Osteocyte (in vitro differentiated cells): ENCODE results near the gene CDC42BPB. TPM values are rescaled to one million over a fixed set of nuclear protein-coding genes. Genes with fewer than 3 reads are reported as not detected.
A peak's percentile ranks its signal among the peaks of the same experiment; 100 is the strongest.

Experiments used
- DNase-seq: peaks from one replicate; pipeline ENCODE4 v3.0.0; 2021; ENCODE audit warnings: mixed read lengths; ENCODE audit not compliant: unreplicated experiment; ENCODE audit errors: extremely low spot score
- H3K27ac Mint-ChIP-seq: one replicate; pipeline ENCODE4 v1.8.0; 2021; ENCODE audit warnings: mild to moderate bottlenecking, mixed read lengths; ENCODE audit not compliant: unreplicated experiment
- H3K27me3 Mint-ChIP-seq: one replicate; pipeline ENCODE4 v1.8.0; 2021; ENCODE audit warnings: mixed read lengths; ENCODE audit not compliant: unreplicated experiment
- H3K36me3 Mint-ChIP-seq: one replicate; pipeline ENCODE4 v1.8.0; 2021; ENCODE audit warnings: mixed read lengths; ENCODE audit not compliant: unreplicated experiment
- H3K4me1 Mint-ChIP-seq: one replicate; pipeline ENCODE4 v1.8.0; 2021; ENCODE audit warnings: mixed read lengths; ENCODE audit not compliant: unreplicated experiment
- H3K4me3 Mint-ChIP-seq: one replicate; pipeline ENCODE4 v1.8.0; 2021; ENCODE audit warnings: mild to moderate bottlenecking, moderate library complexity, mixed read lengths; ENCODE audit not compliant: unreplicated experiment
- H3K9me3 Mint-ChIP-seq: one replicate; pipeline ENCODE4 v1.8.0; 2021; ENCODE audit warnings: mixed read lengths; ENCODE audit not compliant: unreplicated experiment
- total RNA-seq: library from RNA; stranded (reverse); gene quantifications from 2 replicates; pipeline ENCODE4 v1.2.1, GENCODE V29; 2021
- TF ChIP-seq, protein P1 (sequence below): fragments of 200-600 bp; sonication (generic); IDR thresholded peaks from 2 replicates; pipeline ENCODE4 v1.5.0; 2021; ENCODE audit warnings: antibody characterized with exemption, mild to moderate bottlenecking, moderate library complexity

CDC42BPB gene
- total RNA-seq, 1 donor from 2014 or later = 99.0 TPM

GRCh38 chr14:103064436-103064835 lies 7.1 kb upstream of the CDC42BPB start:
- Mint-ChIP-seq H3K36me3 (no peaks in the 10 kb centered on the region), H3K9me3 (no peaks in the 10 kb centered on the region), H3K4me3 (no peak overlapping the region), H3K27ac (no peak overlapping the region), H3K27me3 (no peaks in the 10 kb centered on the region), H3K4me1 (peaks cover 12% of the 10 kb centered on the region)
- no peak for DNase-seq
- TF ChIP-seq, protein P1, sequence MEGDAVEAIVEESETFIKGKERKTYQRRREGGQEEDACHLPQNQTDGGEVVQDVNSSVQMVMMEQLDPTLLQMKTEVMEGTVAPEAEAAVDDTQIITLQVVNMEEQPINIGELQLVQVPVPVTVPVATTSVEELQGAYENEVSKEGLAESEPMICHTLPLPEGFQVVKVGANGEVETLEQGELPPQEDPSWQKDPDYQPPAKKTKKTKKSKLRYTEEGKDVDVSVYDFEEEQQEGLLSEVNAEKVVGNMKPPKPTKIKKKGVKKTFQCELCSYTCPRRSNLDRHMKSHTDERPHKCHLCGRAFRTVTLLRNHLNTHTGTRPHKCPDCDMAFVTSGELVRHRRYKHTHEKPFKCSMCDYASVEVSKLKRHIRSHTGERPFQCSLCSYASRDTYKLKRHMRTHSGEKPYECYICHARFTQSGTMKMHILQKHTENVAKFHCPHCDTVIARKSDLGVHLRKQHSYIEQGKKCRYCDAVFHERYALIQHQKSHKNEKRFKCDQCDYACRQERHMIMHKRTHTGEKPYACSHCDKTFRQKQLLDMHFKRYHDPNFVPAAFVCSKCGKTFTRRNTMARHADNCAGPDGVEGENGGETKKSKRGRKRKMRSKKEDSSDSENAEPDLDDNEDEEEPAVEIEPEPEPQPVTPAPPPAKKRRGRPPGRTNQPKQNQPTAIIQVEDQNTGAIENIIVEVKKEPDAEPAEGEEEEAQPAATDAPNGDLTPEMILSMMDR = no peak

DNA sequence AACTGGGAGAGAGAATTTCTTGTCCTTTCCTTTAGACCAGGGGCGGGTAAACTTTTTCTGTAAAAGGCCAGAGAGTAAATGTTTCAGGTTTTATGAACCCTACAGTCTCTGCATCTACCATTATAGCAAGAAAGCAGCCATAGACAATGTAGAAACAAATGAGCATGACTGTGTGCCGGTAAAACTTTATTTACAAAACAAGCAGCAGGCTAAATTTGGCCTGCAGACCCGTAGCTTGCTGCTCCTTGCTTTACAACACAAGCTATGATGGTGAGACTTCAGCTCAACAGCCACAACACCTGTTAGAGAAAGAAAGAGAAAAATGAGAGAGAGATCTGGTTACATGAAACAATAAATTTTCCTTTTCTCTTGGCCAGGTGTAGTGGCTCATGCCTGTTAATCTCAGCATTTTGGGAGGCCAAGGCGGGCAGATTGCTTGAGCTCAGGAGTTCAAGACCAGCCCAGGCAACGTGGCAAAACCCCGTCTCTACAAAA lies 4.2 kb upstream of the CDC42BPB start:
- H3K4me3 Mint-ChIP-seq = no peak overlapping the region
- TF ChIP-seq, protein P1 = no peak
- H3K9me3 Mint-ChIP-seq = no peaks in the 10 kb centered on the region
- no peak for DNase-seq
- no peaks in the 10 kb centered on the region for H3K36me3 Mint-ChIP-seq
- no peaks in the 10 kb centered on the region for H3K27me3 Mint-ChIP-seq
- H3K4me1 Mint-ChIP-seq = peaks cover 14% of the 10 kb centered on the region
- no peak overlapping the region for H3K27ac Mint-ChIP-seq

DNA sequence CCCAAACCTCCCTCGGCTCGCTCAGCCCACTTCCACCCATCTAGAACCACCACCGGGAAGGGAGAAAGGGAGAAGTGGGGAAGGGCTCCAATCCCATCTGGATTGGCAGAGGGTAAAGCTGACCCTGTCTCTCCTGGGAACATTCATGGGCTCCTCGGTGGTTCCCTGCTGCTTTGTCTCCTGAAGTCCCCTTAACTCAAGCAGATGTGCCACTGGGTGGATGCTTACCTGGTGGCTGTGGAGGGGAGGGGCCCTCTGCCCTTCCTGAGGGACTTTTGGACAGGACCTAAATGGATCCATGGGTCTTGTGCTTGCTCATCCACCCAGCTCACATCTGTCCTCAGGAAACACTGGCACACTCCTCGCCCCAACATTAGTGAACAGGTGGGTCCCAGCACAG lies 2.2 kb upstream of the CDC42BPB start:
- H3K4me3 Mint-ChIP-seq = no peak overlapping the region
- peaks cover 32% of the 10 kb centered on the region for H3K4me1 Mint-ChIP-seq
- no peak for DNase-seq
- TF ChIP-seq, protein P1 = no peak
- no peaks in the 10 kb centered on the region for H3K27me3 Mint-ChIP-seq
- peaks cover 3% of the 10 kb centered on the region for H3K36me3 Mint-ChIP-seq
- H3K9me3 Mint-ChIP-seq = no peaks in the 10 kb centered on the region
- no peak overlapping the region for H3K27ac Mint-ChIP-seq

DNA sequence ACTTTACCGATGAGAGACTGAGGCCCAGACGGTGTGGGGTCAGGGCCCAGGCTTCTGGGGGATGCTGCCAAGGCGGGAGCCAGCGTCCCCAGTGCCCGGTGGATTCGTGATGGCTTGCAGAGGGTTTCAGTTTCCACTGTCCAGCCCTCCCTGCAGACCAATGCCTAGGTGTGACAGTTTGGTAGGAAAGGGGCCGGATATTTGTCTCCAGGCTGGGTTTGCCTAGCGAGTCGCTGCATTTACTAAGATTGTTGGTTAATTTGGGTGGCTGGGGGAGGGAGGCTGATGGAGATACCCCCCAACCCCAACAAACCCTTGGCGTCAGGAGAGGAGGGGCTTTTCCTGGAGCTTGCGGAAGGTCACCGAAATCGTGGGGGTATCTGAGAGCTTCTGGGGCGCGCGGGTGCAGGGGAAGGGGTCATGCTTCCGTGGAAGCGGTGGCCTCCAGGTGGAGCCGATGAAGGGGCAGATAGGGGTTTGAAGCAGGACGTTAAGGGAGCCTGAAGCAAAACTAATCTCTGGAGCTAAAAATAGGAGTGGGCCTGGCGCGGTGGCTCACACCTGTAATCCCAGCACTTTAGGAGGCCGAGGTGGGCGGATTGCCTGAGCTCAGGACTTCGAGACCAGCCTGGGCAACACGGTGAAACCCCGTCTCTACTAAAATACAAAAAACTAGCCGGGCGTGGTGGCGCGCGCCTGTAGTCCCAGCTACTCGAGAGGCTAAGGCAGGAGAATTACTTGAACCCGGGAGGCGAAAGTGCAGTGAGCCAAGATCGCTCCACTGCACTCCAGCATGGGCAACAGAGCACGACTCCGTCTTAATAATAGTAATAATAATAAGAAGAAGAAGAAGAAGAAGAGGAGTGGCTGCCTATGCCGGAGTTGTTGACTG lies 1.1 kb upstream of the CDC42BPB start:
- DNase-seq = no peak
- Mint-ChIP-seq H3K4me3 (peak overlapping the region; percentile 78), H3K27me3 (no peaks in the 10 kb centered on the region), H3K9me3 (no peaks in the 10 kb centered on the region), H3K27ac (peak overlapping the region; percentile 66), H3K36me3 (peaks cover 3% of the 10 kb centered on the region), H3K4me1 (peaks cover 35% of the 10 kb centered on the region)
- TF ChIP-seq, protein P1 = no peak

- H3K4me1 Mint-ChIP-seq = peaks cover 35% of the 10 kb centered on the region
These were observed 349 bp downstream of the CDC42BPB start for GRCh38 chr14:103057028-103057371.

More at GRCh38 chr14:103057028-103057371, 349 bp downstream of the CDC42BPB start:
- DNase-seq = no peak
- H3K27me3 Mint-ChIP-seq = no peaks in the 10 kb centered on the region
- TF ChIP-seq, protein P1 = no peak
- no peaks in the 10 kb centered on the region for H3K9me3 Mint-ChIP-seq
- peaks cover 3% of the 10 kb centered on the region for H3K36me3 Mint-ChIP-seq
- H3K27ac Mint-ChIP-seq = no peak overlapping the region
- H3K4me3 Mint-ChIP-seq = peak overlapping the region; percentile 88
